HG03159 (cell line): Measurements from ENCODE around the gene GAL3ST1.
"Not testable (repeated sequence)": the region's sequence is repeated elsewhere in the genome, so short reads cannot be mapped to it uniquely, and the experiment has no call there.

Experiments used
- ATAC-seq: cut with Tn5 transposase; IDR thresholded peaks from one replicate; pipeline ENCODE4 v1.9.1; 2021; ENCODE audit warnings: mild to moderate bottlenecking, moderate library complexity; ENCODE audit not compliant: unreplicated experiment

Gene GAL3ST1

GRCh38 chr22:30574095-30574981, at the start of gene GAL3ST1:
Gene GAL3ST1, minus strand, starts transcription at chr22:30574665. Its CDS starts 17,273 bp downstream, at chr22:30557392.
- no peak for ATAC-seq

- not testable (repeated sequence) for ATAC-seq
Observed at GRCh38 chr22:30619909-30620308, 45.4 kb upstream of the GAL3ST1 start.

GRCh38 chr22:30617819-30618218, 43.4 kb upstream of the GAL3ST1 start:
- no peak for ATAC-seq

- ATAC-seq, result no peak
Observed at GRCh38 chr22:30615543-30615954, 41.1 kb upstream of the GAL3ST1 start.

GRCh38 chr22:30614879-30615278, 40.4 kb upstream of the GAL3ST1 start:
- ATAC-seq, result no peak

GRCh38 chr22:30614268-30614667, 39.8 kb upstream of the GAL3ST1 start:
- no peak for ATAC-seq

GRCh38 chr22:30612789-30613188, 38.3 kb upstream of the GAL3ST1 start:
- ATAC-seq, result no peak

GRCh38 chr22:30611197-30611596, 36.7 kb upstream of the GAL3ST1 start:
- ATAC-seq, result no peak

- ATAC-seq, result no peak
Observed at GRCh38 chr22:30610299-30610698, 35.8 kb upstream of the GAL3ST1 start.

GRCh38 chr22:30609260-30610185, 35.1 kb upstream of the GAL3ST1 start:
- no peak for ATAC-seq

GRCh38 chr22:30607939-30608338, 33.5 kb upstream of the GAL3ST1 start:
- no peak for ATAC-seq

GRCh38 chr22:30607300-30607930, 33.0 kb upstream of the GAL3ST1 start:
- peak; percentile 11 for ATAC-seq

- peak; percentile 46 for ATAC-seq
Observed at GRCh38 chr22:30606455-30607299, 32.2 kb upstream of the GAL3ST1 start, which contains the start of gene TCN2. Gene TCN2, plus strand, starts transcription at chr22:30607174. Its CDS starts 158 bp downstream, at chr22:30607332.

GRCh38 chr22:30605449-30606110, 31.1 kb upstream of the GAL3ST1 start:
- no peak for ATAC-seq

GRCh38 chr22:30604723-30605122, 30.3 kb upstream of the GAL3ST1 start:
- ATAC-seq, result no peak

- no peak for ATAC-seq
Observed at GRCh38 chr22:30603801-30604200, 29.3 kb upstream of the GAL3ST1 start.

- ATAC-seq, result no peak
Observed at GRCh38 chr22:30602049-30602448, 27.6 kb upstream of the GAL3ST1 start.

- no peak for ATAC-seq
Observed at GRCh38 chr22:30601464-30601863, 27.0 kb upstream of the GAL3ST1 start.

- ATAC-seq, result no peak
Observed at GRCh38 chr22:30600921-30601320, 26.5 kb upstream of the GAL3ST1 start.

- ATAC-seq, result no peak
Observed at GRCh38 chr22:30598986-30599385, 24.5 kb upstream of the GAL3ST1 start.
